Measurements from ENCODE around the gene MON2. TPM values are rescaled to one million over a fixed set of nuclear protein-coding genes. Genes with fewer than 3 reads are reported as not detected.

The MON2 gene
- total RNA-seq, 2 donors from 2014 or later, result 48.6 to 66.3 TPM

DNA sequence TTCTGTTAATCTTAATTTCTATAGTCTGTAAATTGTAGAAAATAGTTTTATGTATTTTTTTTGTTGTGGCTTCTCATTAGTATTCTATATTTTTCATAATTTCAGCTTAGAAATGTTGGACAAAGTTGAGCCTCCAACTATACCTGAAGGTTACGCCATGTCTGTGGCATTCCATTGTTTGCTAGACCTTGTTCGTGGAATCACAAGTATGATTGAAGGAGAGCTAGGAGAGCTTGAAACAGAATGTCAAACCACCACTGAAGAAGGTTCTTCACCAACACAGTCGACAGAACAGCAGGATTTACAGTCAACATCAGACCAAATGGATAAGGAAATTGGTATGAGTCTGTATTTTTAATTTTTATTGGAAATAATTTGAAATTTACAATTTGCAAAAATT lies 65.7 kb downstream of the MON2 start:
- intact Hi-C loops (cut with DNase I), result no loop called here
- no peak for DNase-seq (ENCODE audit: low spot score)
- Histone ChIP-seq H3K27ac (no peak overlapping the region), H3K4me1 (replicated peaks) (no peaks in the 10 kb centered on the region), H3K36me3 (no peaks in the 10 kb centered on the region), H3K27me3 (replicated peaks; ENCODE audit: insufficient read depth) (no peaks in the 10 kb centered on the region), H3K4me3 (no peak overlapping the region), H3K9me3 (no peaks in the 10 kb centered on the region)
- WGBS, result 82% methylated on average over 3 of the region's 3 CpGs
- TF ChIP-seq, protein P1, sequence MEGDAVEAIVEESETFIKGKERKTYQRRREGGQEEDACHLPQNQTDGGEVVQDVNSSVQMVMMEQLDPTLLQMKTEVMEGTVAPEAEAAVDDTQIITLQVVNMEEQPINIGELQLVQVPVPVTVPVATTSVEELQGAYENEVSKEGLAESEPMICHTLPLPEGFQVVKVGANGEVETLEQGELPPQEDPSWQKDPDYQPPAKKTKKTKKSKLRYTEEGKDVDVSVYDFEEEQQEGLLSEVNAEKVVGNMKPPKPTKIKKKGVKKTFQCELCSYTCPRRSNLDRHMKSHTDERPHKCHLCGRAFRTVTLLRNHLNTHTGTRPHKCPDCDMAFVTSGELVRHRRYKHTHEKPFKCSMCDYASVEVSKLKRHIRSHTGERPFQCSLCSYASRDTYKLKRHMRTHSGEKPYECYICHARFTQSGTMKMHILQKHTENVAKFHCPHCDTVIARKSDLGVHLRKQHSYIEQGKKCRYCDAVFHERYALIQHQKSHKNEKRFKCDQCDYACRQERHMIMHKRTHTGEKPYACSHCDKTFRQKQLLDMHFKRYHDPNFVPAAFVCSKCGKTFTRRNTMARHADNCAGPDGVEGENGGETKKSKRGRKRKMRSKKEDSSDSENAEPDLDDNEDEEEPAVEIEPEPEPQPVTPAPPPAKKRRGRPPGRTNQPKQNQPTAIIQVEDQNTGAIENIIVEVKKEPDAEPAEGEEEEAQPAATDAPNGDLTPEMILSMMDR (IDR thresholded peaks at IDR 0.05), result no peak
- no peak for TF ChIP-seq POLR2AphosphoS5 (IDR thresholded peaks at IDR 0.05)
- TF ChIP-seq POLR2A (IDR thresholded peaks at IDR 0.05), result no peak

DNA sequence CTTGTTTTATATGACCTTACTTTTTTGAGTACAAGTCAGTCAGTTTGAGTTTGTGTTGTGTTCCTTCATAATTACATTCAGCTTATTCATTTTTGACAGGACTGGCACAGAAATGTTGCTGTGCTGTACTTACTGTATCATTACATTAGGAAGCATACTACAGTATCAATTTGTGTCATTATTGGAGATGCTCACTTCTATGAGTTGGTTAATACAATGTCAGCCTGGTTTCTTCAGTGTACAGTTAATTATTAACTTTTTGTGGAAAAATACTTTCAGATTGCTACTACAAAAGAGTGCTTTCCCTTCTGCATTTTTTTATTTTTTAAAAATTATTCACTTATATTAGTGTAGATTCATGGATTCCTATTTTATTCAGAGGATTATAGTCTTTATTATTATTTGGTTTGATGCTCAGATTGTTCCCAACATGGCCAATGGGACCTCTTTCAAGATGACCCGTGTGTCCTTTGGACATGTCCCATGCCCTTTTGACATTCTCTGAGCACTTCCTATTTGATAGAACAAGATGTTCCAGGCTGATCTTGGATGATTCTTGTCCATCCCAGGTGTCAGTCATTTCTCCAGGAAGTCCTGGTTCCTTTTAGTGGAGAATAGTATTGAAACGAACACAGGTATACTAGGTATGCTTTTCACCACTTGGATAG lies 66.6 kb downstream of the MON2 start:
- H3K27me3 ChIP-seq (replicated peaks; ENCODE audit: insufficient read depth), result no peaks in the 10 kb centered on the region
- intact Hi-C loops (cut with DNase I), result no loop called here
- 87% methylated on average over 2 of the region's 2 CpGs for WGBS
- no peaks in the 10 kb centered on the region for H3K9me3 ChIP-seq
- H3K4me1 ChIP-seq (replicated peaks), result no peaks in the 10 kb centered on the region
- DNase-seq (ENCODE audit: low spot score), result no peak
- H3K4me3 ChIP-seq, result no peak overlapping the region
- TF ChIP-seq POLR2A (IDR thresholded peaks at IDR 0.05) (no peak), POLR2AphosphoS5 (IDR thresholded peaks at IDR 0.05) (no peak)
- TF ChIP-seq, protein P1 (IDR thresholded peaks at IDR 0.05), result no peak
- no peaks in the 10 kb centered on the region for H3K36me3 ChIP-seq
- peak overlapping the region; percentile 52 to 56 for H3K27ac ChIP-seq

DNA sequence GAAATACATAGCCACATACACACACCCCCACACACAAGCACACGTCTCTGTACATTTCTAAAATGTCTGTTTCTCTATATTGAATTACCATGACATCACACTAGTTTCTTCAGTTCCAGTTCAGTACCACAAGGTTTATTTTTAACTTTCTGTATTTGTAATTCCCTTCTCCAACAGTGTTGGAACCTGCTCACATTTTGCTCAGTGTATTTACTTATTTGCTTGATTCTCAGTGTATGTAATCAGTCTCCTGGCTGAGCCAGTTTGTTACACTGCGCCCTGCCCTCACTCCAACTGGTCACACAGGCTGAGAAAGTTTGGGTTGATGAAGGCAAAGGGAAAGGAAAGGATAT lies 67.1 kb downstream of the MON2 start:
- TF ChIP-seq POLR2AphosphoS5 (IDR thresholded peaks at IDR 0.05) (no peak), POLR2A (IDR thresholded peaks at IDR 0.05) (no peak)
- TF ChIP-seq, protein P1 (IDR thresholded peaks at IDR 0.05), result no peak
- H3K36me3 ChIP-seq, result no peaks in the 10 kb centered on the region
- H3K4me3 ChIP-seq, result no peak overlapping the region
- no peaks in the 10 kb centered on the region for H3K27me3 ChIP-seq (replicated peaks; ENCODE audit: insufficient read depth)
- intact Hi-C loops (cut with DNase I), result no loop called here
- no peaks in the 10 kb centered on the region for H3K4me1 ChIP-seq (replicated peaks)
- peak overlapping the region; percentile 52 to 56 for H3K27ac ChIP-seq
- DNase-seq (ENCODE audit: low spot score), result peak; percentile 52
- 73% methylated on average over 2 of the region's 2 CpGs for WGBS
- H3K9me3 ChIP-seq, result no peaks in the 10 kb centered on the region

- H3K36me3 ChIP-seq, result no peaks in the 10 kb centered on the region
- DNase-seq (ENCODE audit: low spot score), result no peak
- TF ChIP-seq, protein P1 (IDR thresholded peaks at IDR 0.05), result no peak
- TF ChIP-seq POLR2AphosphoS5 (IDR thresholded peaks at IDR 0.05) (no peak), POLR2A (IDR thresholded peaks at IDR 0.05) (no peak)
- H3K27ac ChIP-seq, result no peak overlapping the region
- H3K4me3 ChIP-seq, result no peak overlapping the region
- WGBS, result 84% methylated on average over 4 of the region's 4 CpGs
- H3K4me1 ChIP-seq (replicated peaks), result no peaks in the 10 kb centered on the region
- H3K9me3 ChIP-seq, result no peaks in the 10 kb centered on the region
- no peaks in the 10 kb centered on the region for H3K27me3 ChIP-seq (replicated peaks; ENCODE audit: insufficient read depth)
- intact Hi-C loops (cut with DNase I), result no loop called here
Observed at GRCh38 chr12:62536546-62536945, 69.9 kb downstream of the MON2 start.

GRCh38 chr12:62537551-62537950 lies 70.9 kb downstream of the MON2 start:
- no peaks in the 10 kb centered on the region for H3K4me1 ChIP-seq (replicated peaks)
- TF ChIP-seq, protein P1 (IDR thresholded peaks at IDR 0.05), result no peak
- no peak for TF ChIP-seq POLR2AphosphoS5 (IDR thresholded peaks at IDR 0.05)
- TF ChIP-seq POLR2A (IDR thresholded peaks at IDR 0.05), result no peak
- H3K4me3 ChIP-seq, result no peak overlapping the region
- peak; percentile 20 for DNase-seq (ENCODE audit: low spot score)
- intact Hi-C loops (cut with DNase I), result no loop called here
- no peaks in the 10 kb centered on the region for H3K27me3 ChIP-seq (replicated peaks; ENCODE audit: insufficient read depth)
- H3K36me3 ChIP-seq, result no peaks in the 10 kb centered on the region
- H3K27ac ChIP-seq, result no peak overlapping the region
- 88% methylated on average over 2 of the region's 2 CpGs for WGBS
- H3K9me3 ChIP-seq, result no peaks in the 10 kb centered on the region
